GM12874 (cell line): ENCODE results near the gene DCXR.

Experiments
- CTCF ChIP-seq: IDR thresholded peaks from 2 replicates; pipeline ENCODE4 v1.5.1; 2011; ENCODE audit warnings: low read depth, mild to moderate bottlenecking, control low read depth, low read length, moderate library complexity; ENCODE audit not compliant: insufficient read depth

DCXR gene

GRCh38 chr17:81996232-81996756 is 41.2 kb downstream of the DCXR start:
- TF ChIP-seq CTCF: no peak

GRCh38 chr17:81995463-81996231 is 41.9 kb downstream of the DCXR start:
- TF ChIP-seq CTCF: no peak

GRCh38 chr17:81994593-81995462 is 42.7 kb downstream of the DCXR start:
- TF ChIP-seq CTCF: no peak

GRCh38 chr17:81993729-81994592 is 43.5 kb downstream of the DCXR start:
- TF ChIP-seq CTCF: no peak

GRCh38 chr17:81992306-81993102 is 45.0 kb downstream of the DCXR start:
- TF ChIP-seq CTCF: no peak

- no peak for TF ChIP-seq CTCF
Observed at GRCh38 chr17:81991684-81992305, 45.7 kb downstream of the DCXR start.
